ENCODE results near the gene TBCK. TPM values are rescaled to one million over a fixed set of nuclear protein-coding genes. Genes with fewer than 3 reads are reported as not detected.
"Not testable (repeated sequence)": the region's sequence is repeated elsewhere in the genome, so short reads cannot be mapped to it uniquely, and the experiment has no call there.

Gene TBCK
- total and polyA plus RNA-seq, 2 experiments from 2014 or later, result 34.1 to 36.9 TPM

DNA sequence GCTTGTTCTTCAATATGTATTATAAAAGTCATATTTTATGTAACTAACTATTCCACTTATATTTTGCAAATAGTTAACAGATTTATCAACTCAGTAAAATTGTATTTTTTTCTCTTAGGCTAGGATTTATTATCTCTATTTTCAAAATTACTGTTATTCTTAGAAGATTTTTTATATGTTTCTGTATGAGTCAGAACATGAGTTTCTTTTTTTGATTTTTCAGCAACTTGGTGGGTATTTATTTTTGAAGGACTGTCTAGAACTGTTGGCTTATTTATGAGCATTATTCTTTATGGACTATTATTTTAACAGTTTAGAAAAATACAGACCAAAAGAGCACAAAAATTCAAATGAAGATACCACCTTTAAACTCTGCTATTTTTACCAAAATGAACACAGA, 7.1 kb upstream of the TBCK start:
- no peaks in the 10 kb centered on the region for H3K9me3 ChIP-seq (ENCODE audit: low read depth)
- DNase-seq (ENCODE audit: low read depth in 1 of 2, low spot score in 1 of 2), result no peak
- no peak overlapping the region for H3K27ac ChIP-seq
- no peak for TF ChIP-seq CTCF (IDR thresholded peaks at IDR 0.05; ENCODE audit: low read depth, low read length)
- H3K4me1 ChIP-seq (ENCODE audit: low read depth), result peaks cover 4% of the 10 kb centered on the region
- H3K4me3 ChIP-seq, result no peak overlapping the region
- H3K36me3 ChIP-seq, result peaks cover 17% of the 10 kb centered on the region
- no peaks in the 10 kb centered on the region for H3K27me3 ChIP-seq

DNA sequence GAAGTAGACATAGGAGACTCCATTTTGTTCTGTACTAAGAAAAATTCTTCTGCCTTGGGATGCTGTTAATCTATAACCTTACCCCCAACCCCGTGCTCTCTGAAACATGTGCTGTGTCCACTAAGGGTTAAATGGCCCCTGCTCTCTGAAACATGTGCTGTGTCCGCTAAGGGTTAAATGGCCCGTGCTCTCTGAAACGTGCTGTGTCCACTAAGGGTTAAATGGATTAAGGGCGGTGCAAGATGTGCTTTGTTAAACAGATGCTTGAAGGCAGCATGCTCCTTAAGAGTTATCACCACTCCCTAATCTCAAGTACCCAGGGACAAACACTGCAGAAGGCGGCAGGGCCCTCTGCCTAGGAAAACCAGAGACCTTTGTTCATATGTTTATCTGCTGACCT, 5.8 kb upstream of the TBCK start:
- DNase-seq (ENCODE audit: low read depth in 1 of 2, low spot score in 1 of 2); H3K9me3 ChIP-seq (ENCODE audit: low read depth); H3K4me3 ChIP-seq; H3K36me3 ChIP-seq; H3K27me3 ChIP-seq; H3K27ac ChIP-seq: not testable (repeated sequence)
- H3K4me1 ChIP-seq (ENCODE audit: low read depth), result peaks cover 14% of the 10 kb centered on the region

DNA sequence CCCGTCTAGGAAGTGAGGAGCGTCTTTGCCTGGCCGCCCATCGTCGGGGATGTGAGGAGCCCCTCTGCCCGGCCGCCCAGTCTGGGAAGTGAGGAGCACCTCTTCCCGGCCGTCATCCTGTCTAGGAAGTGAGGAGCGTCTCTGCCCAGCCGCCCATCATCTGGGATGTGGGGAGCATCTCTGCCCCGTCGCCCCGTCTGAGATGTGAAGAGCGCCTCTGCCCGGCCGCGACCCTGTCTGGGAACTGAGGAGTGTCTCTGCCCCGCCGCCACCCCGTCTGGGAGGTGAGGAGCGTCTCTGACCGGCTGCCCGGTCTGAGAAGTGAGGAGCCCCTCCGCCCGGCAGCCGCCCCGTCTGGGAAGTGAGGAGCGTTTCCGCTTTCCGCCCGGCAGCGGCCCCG, 5.2 kb upstream of the TBCK start:
- H3K36me3 ChIP-seq; H3K27ac ChIP-seq; H3K9me3 ChIP-seq (ENCODE audit: low read depth); DNase-seq (ENCODE audit: low read depth in 1 of 2, low spot score in 1 of 2); H3K4me3 ChIP-seq; H3K27me3 ChIP-seq: not testable (repeated sequence)
- H3K4me1 ChIP-seq (ENCODE audit: low read depth), result peaks cover 14% of the 10 kb centered on the region

- Histone ChIP-seq H3K9me3 (ENCODE audit: low read depth) (no peaks in the 10 kb centered on the region), H3K4me3 (no peak overlapping the region), H3K27me3 (no peaks in the 10 kb centered on the region), H3K27ac (no peak overlapping the region), H3K4me1 (ENCODE audit: low read depth) (peaks cover 14% of the 10 kb centered on the region), H3K36me3 (no peaks in the 10 kb centered on the region)
- DNase-seq (ENCODE audit: low read depth in 1 of 2, low spot score in 1 of 2), result no peak
- no peak for TF ChIP-seq CTCF (IDR thresholded peaks at IDR 0.05; ENCODE audit: low read depth, low read length)
Measured at GRCh38 chr4:106320235-106320634, 4.2 kb upstream of the TBCK start.

GRCh38 chr4:106318511-106318910, 2.5 kb upstream of the TBCK start:
- TF ChIP-seq CTCF (IDR thresholded peaks at IDR 0.05; ENCODE audit: low read depth, low read length), result no peak
- H3K9me3 ChIP-seq (ENCODE audit: low read depth), result no peaks in the 10 kb centered on the region
- H3K27ac ChIP-seq, result peak overlapping the region; percentile 100
- no peaks in the 10 kb centered on the region for H3K27me3 ChIP-seq
- H3K4me1 ChIP-seq (ENCODE audit: low read depth), result peaks cover 19% of the 10 kb centered on the region
- DNase-seq (ENCODE audit: low read depth in 1 of 2, low spot score in 1 of 2), result no peak
- no peak overlapping the region for H3K4me3 ChIP-seq
- H3K36me3 ChIP-seq, result no peaks in the 10 kb centered on the region

- Histone ChIP-seq H3K27me3 (no peaks in the 10 kb centered on the region), H3K36me3 (peaks cover under 1% of the 10 kb centered on the region), H3K4me1 (ENCODE audit: low read depth) (peaks cover 19% of the 10 kb centered on the region), H3K4me3 (no peak overlapping the region), H3K9me3 (ENCODE audit: low read depth) (no peaks in the 10 kb centered on the region), H3K27ac (peak overlapping the region; percentile 100)
- DNase-seq (ENCODE audit: low read depth in 1 of 2, low spot score in 1 of 2), result no peak
- no peak for TF ChIP-seq CTCF (IDR thresholded peaks at IDR 0.05; ENCODE audit: low read depth, low read length)
Measured at GRCh38 chr4:106317815-106318214, 1.8 kb upstream of the TBCK start.
